Measurements from ENCODE around the gene HSP90AB1. TPM values are rescaled to one million over a fixed set of nuclear protein-coding genes. Genes with fewer than 3 reads are reported as not detected.

HSP90AB1 gene
- polyA plus RNA-seq, 4 donors: 100 to 773 (median 351) TPM

GRCh38 chr6:44224029-44224964 lies 22.6 kb upstream of the HSP90AB1 start:
- Histone ChIP-seq H3K9me3 (ENCODE audit: control insufficient read depth in 2 of 2, insufficient read depth in 1 of 2, low read depth in 1 of 2, low read length in 1 of 2) (no peaks in the 10 kb centered on the region), H3K27ac (ENCODE audit: low read depth in 1 of 3, low read length in 2 of 3) (no peak overlapping the region), H3K27me3 (ENCODE audit: control insufficient read depth in 3 of 3, insufficient read depth in 3 of 3, low read length in 3 of 3) (peaks cover 0 to 2% (median 0%) of the 10 kb centered on the region in 3 donors), H3K4me3 (ENCODE audit: low read depth in 1 of 3, low read length in 3 of 3) (peak overlapping the region in 2 of 3 donors; percentile 40 to 56), H3K4me1 (ENCODE audit: control insufficient read depth in 3 of 3, insufficient read depth in 2 of 3, low read depth in 1 of 3, low read length in 2 of 3) (peaks cover 0 to 62% (median 5%) of the 10 kb centered on the region in 3 donors), H3K36me3 (ENCODE audit: control insufficient read depth in 3 of 3, insufficient read depth in 2 of 3, low read depth in 1 of 3, low read length in 3 of 3) (peaks cover 0 to 20% (median 0%) of the 10 kb centered on the region in 3 donors)
- FAIRE-seq (no peak), DNase-seq (peak in 1 of 2 donors; percentile 54)
- WGBS, 3 donors: 7 to 12% (median 9%) methylated on average over 11 to 18 of the region's 18 CpGs

DNA sequence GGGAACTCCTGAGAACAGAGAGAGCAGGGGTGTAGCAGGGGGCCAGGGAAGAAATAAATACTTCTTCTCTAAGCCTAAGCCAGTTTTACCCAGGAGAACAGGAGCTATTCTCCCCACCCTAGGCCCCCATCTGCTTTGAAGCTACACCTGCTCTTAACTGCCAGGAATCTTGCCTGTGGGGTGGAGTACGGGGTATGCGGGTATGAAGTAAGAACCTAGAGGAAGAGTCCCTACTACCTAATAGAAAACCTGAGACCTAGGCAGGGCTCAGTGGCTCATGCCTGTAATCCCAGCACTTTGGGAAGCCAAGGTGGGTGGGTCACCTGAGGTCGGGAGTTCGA lies 22.0 kb upstream of the HSP90AB1 start:
- Histone ChIP-seq H3K27me3 (ENCODE audit: control insufficient read depth in 3 of 3, insufficient read depth in 3 of 3, low read length in 3 of 3) (peaks cover 0 to 2% (median 0%) of the 10 kb centered on the region in 3 donors), H3K27ac (ENCODE audit: low read depth in 1 of 3, low read length in 2 of 3) (no peak overlapping the region), H3K4me3 (ENCODE audit: low read depth in 1 of 3, low read length in 3 of 3) (no peak overlapping the region), H3K36me3 (ENCODE audit: control insufficient read depth in 3 of 3, insufficient read depth in 2 of 3, low read depth in 1 of 3, low read length in 3 of 3) (peaks cover 0 to 26% (median 0%) of the 10 kb centered on the region in 3 donors), H3K4me1 (ENCODE audit: control insufficient read depth in 3 of 3, insufficient read depth in 2 of 3, low read depth in 1 of 3, low read length in 2 of 3) (peaks cover 0 to 59% (median 5%) of the 10 kb centered on the region in 3 donors), H3K9me3 (ENCODE audit: control insufficient read depth in 2 of 2, insufficient read depth in 1 of 2, low read depth in 1 of 2, low read length in 1 of 2) (no peaks in the 10 kb centered on the region)
- FAIRE-seq: no peak
- WGBS, 3 donors: 45 to 69% (median 69%) methylated on average over 4 of the region's 4 CpGs
- no peak for DNase-seq

GRCh38 chr6:44225579-44226325 lies 21.1 kb upstream of the HSP90AB1 start:
- peaks cover 0 to 34% (median 0%) of the 10 kb centered on the region in 3 donors for H3K36me3 ChIP-seq (ENCODE audit: control insufficient read depth in 3 of 3, insufficient read depth in 2 of 3, low read depth in 1 of 3, low read length in 3 of 3)
- FAIRE-seq: no peak
- H3K4me3 ChIP-seq (ENCODE audit: low read depth in 1 of 3, low read length in 3 of 3): no peak overlapping the region
- H3K9me3 ChIP-seq (ENCODE audit: control insufficient read depth in 2 of 2, insufficient read depth in 1 of 2, low read depth in 1 of 2, low read length in 1 of 2): no peaks in the 10 kb centered on the region
- WGBS, 3 donors: 27 to 67% (median 39%) methylated on average over 8 of the region's 8 CpGs
- peak in 1 of 2 donors; percentile 55 for DNase-seq
- peak overlapping the region in 1 of 3 donors; percentile 39 for H3K27ac ChIP-seq (ENCODE audit: low read depth in 1 of 3, low read length in 2 of 3)
- peaks cover 0 to 57% (median 5%) of the 10 kb centered on the region in 3 donors for H3K4me1 ChIP-seq (ENCODE audit: control insufficient read depth in 3 of 3, insufficient read depth in 2 of 3, low read depth in 1 of 3, low read length in 2 of 3)
- peaks cover 0 to 2% (median 0%) of the 10 kb centered on the region in 3 donors for H3K27me3 ChIP-seq (ENCODE audit: control insufficient read depth in 3 of 3, insufficient read depth in 3 of 3, low read length in 3 of 3)

GRCh38 chr6:44226368-44227147 lies 20.3 kb upstream of the HSP90AB1 start:
- no peak overlapping the region for H3K4me3 ChIP-seq (ENCODE audit: low read depth in 1 of 3, low read length in 3 of 3)

GRCh38 chr6:44227148-44227793 lies 19.6 kb upstream of the HSP90AB1 start:
- Histone ChIP-seq H3K4me1 (ENCODE audit: control insufficient read depth in 3 of 3, insufficient read depth in 2 of 3, low read depth in 1 of 3, low read length in 2 of 3) (peaks cover 0 to 45% (median 0%) of the 10 kb centered on the region in 3 donors), H3K36me3 (ENCODE audit: control insufficient read depth in 3 of 3, insufficient read depth in 2 of 3, low read depth in 1 of 3, low read length in 3 of 3) (peaks cover 0 to 44% (median 0%) of the 10 kb centered on the region in 3 donors), H3K27me3 (ENCODE audit: control insufficient read depth in 3 of 3, insufficient read depth in 3 of 3, low read length in 3 of 3) (peaks cover 0 to 2% (median 0%) of the 10 kb centered on the region in 3 donors), H3K4me3 (ENCODE audit: low read depth in 1 of 3, low read length in 3 of 3) (no peak overlapping the region), H3K9me3 (ENCODE audit: control insufficient read depth in 2 of 2, insufficient read depth in 1 of 2, low read depth in 1 of 2, low read length in 1 of 2) (no peaks in the 10 kb centered on the region), H3K27ac (ENCODE audit: low read depth in 1 of 3, low read length in 2 of 3) (peak overlapping the region in 1 of 3 donors; percentile 4)
- DNase-seq (no peak), FAIRE-seq (no peak)
- WGBS, 3 donors: 59 to 86% (median 84%) methylated on average over 5 to 7 of the region's 7 CpGs

More at GRCh38 chr6:44226368-44227147, 20.3 kb upstream of the HSP90AB1 start:
- 61 to 71% (median 70%) methylated on average over 15 of the region's 15 CpGs for WGBS, 3 donors
- FAIRE-seq (no peak), DNase-seq (no peak)
- Histone ChIP-seq H3K36me3 (ENCODE audit: control insufficient read depth in 3 of 3, insufficient read depth in 2 of 3, low read depth in 1 of 3, low read length in 3 of 3) (peaks cover 0 to 38% (median 0%) of the 10 kb centered on the region in 3 donors), H3K9me3 (ENCODE audit: control insufficient read depth in 2 of 2, insufficient read depth in 1 of 2, low read depth in 1 of 2, low read length in 1 of 2) (no peaks in the 10 kb centered on the region), H3K4me1 (ENCODE audit: control insufficient read depth in 3 of 3, insufficient read depth in 2 of 3, low read depth in 1 of 3, low read length in 2 of 3) (peaks cover 0 to 49% (median 2%) of the 10 kb centered on the region in 3 donors), H3K27ac (ENCODE audit: low read depth in 1 of 3, low read length in 2 of 3) (no peak overlapping the region), H3K27me3 (ENCODE audit: control insufficient read depth in 3 of 3, insufficient read depth in 3 of 3, low read length in 3 of 3) (peaks cover 0 to 2% (median 0%) of the 10 kb centered on the region in 3 donors)

GRCh38 chr6:44228031-44228430 lies 18.9 kb upstream of the HSP90AB1 start:
- H3K27ac ChIP-seq (ENCODE audit: low read depth in 1 of 3, low read length in 2 of 3): no peak overlapping the region
- DNase-seq (no peak), FAIRE-seq (no peak)
- peaks cover 0 to 52% (median 0%) of the 10 kb centered on the region in 3 donors for H3K36me3 ChIP-seq (ENCODE audit: control insufficient read depth in 3 of 3, insufficient read depth in 2 of 3, low read depth in 1 of 3, low read length in 3 of 3)
- H3K4me1 ChIP-seq (ENCODE audit: control insufficient read depth in 3 of 3, insufficient read depth in 2 of 3, low read depth in 1 of 3, low read length in 2 of 3): peaks cover 0 to 38% (median 0%) of the 10 kb centered on the region in 3 donors
- H3K4me3 ChIP-seq (ENCODE audit: low read depth in 1 of 3, low read length in 3 of 3): no peak overlapping the region
- H3K9me3 ChIP-seq (ENCODE audit: control insufficient read depth in 2 of 2, insufficient read depth in 1 of 2, low read depth in 1 of 2, low read length in 1 of 2): no peaks in the 10 kb centered on the region
- WGBS, 3 donors: 82 to 95% (median 90%) methylated on average over 6 of the region's 6 CpGs
- H3K27me3 ChIP-seq (ENCODE audit: control insufficient read depth in 3 of 3, insufficient read depth in 3 of 3, low read length in 3 of 3): peaks cover 0 to 2% (median 0%) of the 10 kb centered on the region in 3 donors

- Histone ChIP-seq H3K36me3 (ENCODE audit: control insufficient read depth in 3 of 3, insufficient read depth in 2 of 3, low read depth in 1 of 3, low read length in 3 of 3) (peaks cover 0 to 56% (median 0%) of the 10 kb centered on the region in 3 donors), H3K4me1 (ENCODE audit: control insufficient read depth in 3 of 3, insufficient read depth in 2 of 3, low read depth in 1 of 3, low read length in 2 of 3) (peaks cover 0 to 37% (median 0%) of the 10 kb centered on the region in 3 donors), H3K4me3 (ENCODE audit: low read depth in 1 of 3, low read length in 3 of 3) (no peak overlapping the region), H3K27me3 (ENCODE audit: control insufficient read depth in 3 of 3, insufficient read depth in 3 of 3, low read length in 3 of 3) (no peaks in the 10 kb centered on the region), H3K9me3 (ENCODE audit: control insufficient read depth in 2 of 2, insufficient read depth in 1 of 2, low read depth in 1 of 2, low read length in 1 of 2) (no peaks in the 10 kb centered on the region), H3K27ac (ENCODE audit: low read depth in 1 of 3, low read length in 2 of 3) (no peak overlapping the region)
- no peak for FAIRE-seq
- no peak for DNase-seq
- WGBS, 3 donors: 93 to 96% (median 95%) methylated on average over 7 of the region's 7 CpGs
Observed at GRCh38 chr6:44228433-44228832, 18.5 kb upstream of the HSP90AB1 start.
